Measurements from ENCODE around the gene SRP72.

Gene SRP72

GRCh38 chr4:56450342-56450741 is 17.1 kb upstream of the SRP72 start:
- no peak for DNase-seq
- H3K79me2 ChIP-seq (ENCODE audit: insufficient read depth, low read length) = peaks cover 63% of the 10 kb centered on the region
- no peak overlapping the region for H3K4me3 ChIP-seq (ENCODE audit: low read depth in 1 of 2, low read length in 2 of 2)
- ATAC-seq (ENCODE audit: insufficient read depth, low read depth) = no peak
- H4K20me1 ChIP-seq (ENCODE audit: insufficient read depth, low read length) = peaks cover 13% of the 10 kb centered on the region; the same call in 1 of the 2 replicates
- no peak for TF ChIP-seq CTCF (IDR thresholded peaks at IDR 0.05; ENCODE audit: borderline replicate concordance, extremely low read depth, low read length, poor library complexity, severe bottlenecking)
- TF ChIP-seq EZH2 (IDR thresholded peaks at IDR 0.05; ENCODE audit: borderline replicate concordance, low read depth, low read length, severe bottlenecking) = no peak
- H2AFZ ChIP-seq (ENCODE audit: low read depth, low read length) = no peak overlapping the region
- no peak overlapping the region for H3K27ac ChIP-seq (ENCODE audit: low read length)
- H3K27me3 ChIP-seq (ENCODE audit: insufficient read depth, low read length, poor library complexity) = no peaks in the 10 kb centered on the region
- no peak overlapping the region for H3K9ac ChIP-seq (ENCODE audit: low read depth, low read length)
- H3K4me1 ChIP-seq (ENCODE audit: insufficient read depth, low read length) = no peaks in the 10 kb centered on the region; the same call in 1 of the 2 replicates
- peaks cover 96% of the 10 kb centered on the region for H3K36me3 ChIP-seq (ENCODE audit: insufficient read depth, low read length)
- H3K9me3 ChIP-seq (ENCODE audit: insufficient read depth, low read length, severe bottlenecking) = no peaks in the 10 kb centered on the region
- H3K4me2 ChIP-seq (ENCODE audit: insufficient read depth, low read length) = no peak overlapping the region

GRCh38 chr4:56460085-56460484 is 7.3 kb upstream of the SRP72 start:
- peaks cover 33% of the 10 kb centered on the region; the same call in 1 of the 2 replicates for H4K20me1 ChIP-seq (ENCODE audit: insufficient read depth, low read length)
- peaks cover 63% of the 10 kb centered on the region for H3K79me2 ChIP-seq (ENCODE audit: insufficient read depth, low read length)
- no peak overlapping the region for H3K4me3 ChIP-seq (ENCODE audit: low read depth in 1 of 2, low read length in 2 of 2)
- H3K27me3 ChIP-seq (ENCODE audit: insufficient read depth, low read length, poor library complexity) = no peaks in the 10 kb centered on the region
- peaks cover 81% of the 10 kb centered on the region for H3K36me3 ChIP-seq (ENCODE audit: insufficient read depth, low read length)
- TF ChIP-seq CTCF (IDR thresholded peaks at IDR 0.05; ENCODE audit: borderline replicate concordance, extremely low read depth, low read length, poor library complexity, severe bottlenecking) = no peak
- TF ChIP-seq EZH2 (IDR thresholded peaks at IDR 0.05; ENCODE audit: borderline replicate concordance, low read depth, low read length, severe bottlenecking) = no peak
- no peak overlapping the region for H3K9ac ChIP-seq (ENCODE audit: low read depth, low read length)
- H3K9me3 ChIP-seq (ENCODE audit: insufficient read depth, low read length, severe bottlenecking) = no peaks in the 10 kb centered on the region
- no peak overlapping the region for H2AFZ ChIP-seq (ENCODE audit: low read depth, low read length)
- H3K27ac ChIP-seq (ENCODE audit: low read length) = no peak overlapping the region
- H3K4me1 ChIP-seq (ENCODE audit: insufficient read depth, low read length) = peaks cover 18% of the 10 kb centered on the region
- no peak for DNase-seq
- H3K4me2 ChIP-seq (ENCODE audit: insufficient read depth, low read length) = no peak overlapping the region
- ATAC-seq (ENCODE audit: insufficient read depth, low read depth) = no peak

- H3K9ac ChIP-seq (ENCODE audit: low read depth, low read length) = no peak overlapping the region
- ATAC-seq (ENCODE audit: insufficient read depth, low read depth) = no peak
- peaks cover 29% of the 10 kb centered on the region; the same call in 1 of the 2 replicates for H4K20me1 ChIP-seq (ENCODE audit: insufficient read depth, low read length)
- H2AFZ ChIP-seq (ENCODE audit: low read depth, low read length) = no peak overlapping the region
- H3K36me3 ChIP-seq (ENCODE audit: insufficient read depth, low read length) = peaks cover 61% of the 10 kb centered on the region
- TF ChIP-seq EZH2 (IDR thresholded peaks at IDR 0.05; ENCODE audit: borderline replicate concordance, low read depth, low read length, severe bottlenecking) (no peak), CTCF (IDR thresholded peaks at IDR 0.05; ENCODE audit: borderline replicate concordance, extremely low read depth, low read length, poor library complexity, severe bottlenecking) (no peak)
- H3K4me3 ChIP-seq (ENCODE audit: low read depth in 1 of 2, low read length in 2 of 2) = no peak overlapping the region
- no peak overlapping the region for H3K27ac ChIP-seq (ENCODE audit: low read length)
- H3K4me2 ChIP-seq (ENCODE audit: insufficient read depth, low read length) = no peak overlapping the region
- H3K27me3 ChIP-seq (ENCODE audit: insufficient read depth, low read length, poor library complexity) = no peaks in the 10 kb centered on the region
- peaks cover 34% of the 10 kb centered on the region for H3K4me1 ChIP-seq (ENCODE audit: insufficient read depth, low read length)
- H3K9me3 ChIP-seq (ENCODE audit: insufficient read depth, low read length, severe bottlenecking) = no peaks in the 10 kb centered on the region
- peaks cover 66% of the 10 kb centered on the region for H3K79me2 ChIP-seq (ENCODE audit: insufficient read depth, low read length)
- DNase-seq = no peak
Measured at GRCh38 chr4:56462157-56462556, 5.3 kb upstream of the SRP72 start.

- H3K79me2 ChIP-seq (ENCODE audit: insufficient read depth, low read length) = peaks cover 67% of the 10 kb centered on the region
- H2AFZ ChIP-seq (ENCODE audit: low read depth, low read length) = no peak overlapping the region
- no peaks in the 10 kb centered on the region for H3K27me3 ChIP-seq (ENCODE audit: insufficient read depth, low read length, poor library complexity)
- H3K4me1 ChIP-seq (ENCODE audit: insufficient read depth, low read length) = peaks cover 38% of the 10 kb centered on the region
- H3K4me3 ChIP-seq (ENCODE audit: low read depth in 1 of 2, low read length in 2 of 2) = no peak overlapping the region
- DNase-seq = no peak
- no peak overlapping the region for H3K9ac ChIP-seq (ENCODE audit: low read depth, low read length)
- peak overlapping the region; percentile 79; the same call in 1 of the 2 replicates for H3K4me2 ChIP-seq (ENCODE audit: insufficient read depth, low read length)
- H4K20me1 ChIP-seq (ENCODE audit: insufficient read depth, low read length) = peaks cover 21% of the 10 kb centered on the region; the same call in 1 of the 2 replicates
- TF ChIP-seq EZH2 (IDR thresholded peaks at IDR 0.05; ENCODE audit: borderline replicate concordance, low read depth, low read length, severe bottlenecking) = no peak
- no peak for TF ChIP-seq CTCF (IDR thresholded peaks at IDR 0.05; ENCODE audit: borderline replicate concordance, extremely low read depth, low read length, poor library complexity, severe bottlenecking)
- no peaks in the 10 kb centered on the region for H3K9me3 ChIP-seq (ENCODE audit: insufficient read depth, low read length, severe bottlenecking)
- no peak overlapping the region for H3K27ac ChIP-seq (ENCODE audit: low read length)
- peaks cover 45% of the 10 kb centered on the region for H3K36me3 ChIP-seq (ENCODE audit: insufficient read depth, low read length)
- no peak for ATAC-seq (ENCODE audit: insufficient read depth, low read depth)
Measured at GRCh38 chr4:56463711-56464110, 3.7 kb upstream of the SRP72 start.
